ENCODE measurements around the gene SERPINF2.
"Not testable (repeated sequence)": the region's sequence is repeated elsewhere in the genome, so short reads cannot be mapped to it uniquely, and the experiment has no call there.

The SERPINF2 gene

GRCh38 chr17:1776857-1777256, 34.2 kb downstream of the SERPINF2 start:
- DNase-seq (ENCODE audit: low read depth, low spot score): no peak
- no peak overlapping the region for H3K4me3 ChIP-seq (ENCODE audit: low read length)

GRCh38 chr17:1779571-1780131, 37.0 kb downstream of the SERPINF2 start:
- no peak for DNase-seq (ENCODE audit: low read depth, low spot score)
- no peak overlapping the region for H3K4me3 ChIP-seq (ENCODE audit: low read length)

GRCh38 chr17:1782171-1782567, 39.5 kb downstream of the SERPINF2 start:
- DNase-seq (ENCODE audit: low read depth, low spot score): no peak
- H3K4me3 ChIP-seq (ENCODE audit: low read length): no peak overlapping the region

- no peak for DNase-seq (ENCODE audit: low read depth, low spot score)
- H3K4me3 ChIP-seq (ENCODE audit: low read length): no peak overlapping the region
These were observed 40.6 kb downstream of the SERPINF2 start for GRCh38 chr17:1783271-1783670.

- DNase-seq (ENCODE audit: low read depth, low spot score): no peak
- H3K4me3 ChIP-seq (ENCODE audit: low read length): no peak overlapping the region
These were observed 41.4 kb downstream of the SERPINF2 start for GRCh38 chr17:1783834-1784611.

- DNase-seq (ENCODE audit: low read depth, low spot score): no peak
- no peak overlapping the region for H3K4me3 ChIP-seq (ENCODE audit: low read length)
These were observed 43.3 kb downstream of the SERPINF2 start for GRCh38 chr17:1785930-1786329.

GRCh38 chr17:1786708-1787107, 44.0 kb downstream of the SERPINF2 start:
- H3K4me3 ChIP-seq (ENCODE audit: low read length): no peak overlapping the region
- DNase-seq (ENCODE audit: low read depth, low spot score): no peak

GRCh38 chr17:1787301-1787902, 44.7 kb downstream of the SERPINF2 start:
- no peak for DNase-seq (ENCODE audit: low read depth, low spot score)
- no peak overlapping the region for H3K4me3 ChIP-seq (ENCODE audit: low read length)

GRCh38 chr17:1789936-1790335, 47.3 kb downstream of the SERPINF2 start:
- no peak for DNase-seq (ENCODE audit: low read depth, low spot score)

GRCh38 chr17:1792495-1793446, 50.1 kb downstream of the SERPINF2 start:
- no peak for DNase-seq (ENCODE audit: low read depth, low spot score)
- no peak overlapping the region for H3K4me3 ChIP-seq (ENCODE audit: low read length)

More at GRCh38 chr17:1789936-1790335, 47.3 kb downstream of the SERPINF2 start:
- no peak overlapping the region for H3K4me3 ChIP-seq (ENCODE audit: low read length)

- no peak overlapping the region for H3K4me3 ChIP-seq (ENCODE audit: low read length)
- DNase-seq (ENCODE audit: low read depth, low spot score): no peak
These were observed 50.8 kb downstream of the SERPINF2 start for GRCh38 chr17:1793447-1793806.

GRCh38 chr17:1796800-1797199, 54.1 kb downstream of the SERPINF2 start:
- no peak overlapping the region for H3K4me3 ChIP-seq (ENCODE audit: low read length)
- no peak for DNase-seq (ENCODE audit: low read depth, low spot score)

GRCh38 chr17:1797323-1797722, 54.7 kb downstream of the SERPINF2 start:
- no peak for DNase-seq (ENCODE audit: low read depth, low spot score)

GRCh38 chr17:1797846-1798245, 55.2 kb downstream of the SERPINF2 start:
- DNase-seq (ENCODE audit: low read depth, low spot score): not testable (repeated sequence)

More at GRCh38 chr17:1797323-1797722, 54.7 kb downstream of the SERPINF2 start:
- H3K4me3 ChIP-seq (ENCODE audit: low read length): no peak overlapping the region

GRCh38 chr17:1800240-1800639, 57.6 kb downstream of the SERPINF2 start:
- no peak overlapping the region for H3K4me3 ChIP-seq (ENCODE audit: low read length)
- DNase-seq (ENCODE audit: low read depth, low spot score): no peak

More at GRCh38 chr17:1797846-1798245, 55.2 kb downstream of the SERPINF2 start:
- not testable (repeated sequence) for H3K4me3 ChIP-seq (ENCODE audit: low read length)

GRCh38 chr17:1800712-1801111, 58.0 kb downstream of the SERPINF2 start:
- no peak overlapping the region for H3K4me3 ChIP-seq (ENCODE audit: low read length)
- DNase-seq (ENCODE audit: low read depth, low spot score): no peak

GRCh38 chr17:1802429-1802828, 59.8 kb downstream of the SERPINF2 start:
- no peak for DNase-seq (ENCODE audit: low read depth, low spot score)

GRCh38 chr17:1803280-1803679, 60.6 kb downstream of the SERPINF2 start:
- no peak for DNase-seq (ENCODE audit: low read depth, low spot score)
- H3K4me3 ChIP-seq (ENCODE audit: low read length): no peak overlapping the region

More at GRCh38 chr17:1802429-1802828, 59.8 kb downstream of the SERPINF2 start:
- no peak overlapping the region for H3K4me3 ChIP-seq (ENCODE audit: low read length)
